ENCODE data around the gene SMCO4.

SMCO4 gene

GRCh38 chr11:93498161-93498560, 45.0 kb downstream of the SMCO4 start:
- DNase-seq (ENCODE audit: low read depth) = no peak
- H3K4me3 ChIP-seq (replicated peaks; ENCODE audit: low read depth, low read length) = no peak overlapping the region
- no peak for TF ChIP-seq CTCF (IDR thresholded peaks at IDR 0.05; ENCODE audit: low read length, missing control alignments)

- no peak overlapping the region for H3K4me3 ChIP-seq (replicated peaks; ENCODE audit: low read depth, low read length)
- TF ChIP-seq CTCF (IDR thresholded peaks at IDR 0.05; ENCODE audit: low read length, missing control alignments) = no peak
- DNase-seq (ENCODE audit: low read depth) = no peak
These were observed 45.6 kb downstream of the SMCO4 start for GRCh38 chr11:93497596-93497995.

DNA sequence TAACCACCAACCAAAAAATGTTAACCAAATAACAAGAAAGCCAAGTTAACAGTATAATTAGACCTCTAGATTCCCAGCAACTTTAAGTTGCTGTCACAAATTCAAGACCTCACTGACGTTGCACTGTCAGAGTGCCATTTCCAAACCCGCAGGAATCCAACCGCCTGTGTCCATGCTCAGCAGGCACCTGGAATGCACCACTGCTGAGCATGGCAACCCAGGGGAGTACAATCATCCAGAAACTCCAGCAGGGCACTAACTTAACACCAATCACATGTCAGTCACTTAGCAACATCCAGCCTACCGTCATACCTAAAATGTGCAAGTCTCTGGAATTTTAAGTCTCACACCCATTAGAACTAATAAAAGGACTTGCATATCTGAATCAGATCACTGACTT, 48.8 kb downstream of the SMCO4 start:
- TF ChIP-seq CTCF (IDR thresholded peaks at IDR 0.05; ENCODE audit: low read length, missing control alignments) = no peak
- DNase-seq (ENCODE audit: low read depth) = no peak
- H3K4me3 ChIP-seq (replicated peaks; ENCODE audit: low read depth, low read length) = no peak overlapping the region

GRCh38 chr11:93493252-93493897, 49.8 kb downstream of the SMCO4 start:
- H3K4me3 ChIP-seq (replicated peaks; ENCODE audit: low read depth, low read length) = no peak overlapping the region
- DNase-seq (ENCODE audit: low read depth) = no peak
- TF ChIP-seq CTCF (IDR thresholded peaks at IDR 0.05; ENCODE audit: low read length, missing control alignments) = no peak

GRCh38 chr11:93492464-93493251, 50.5 kb downstream of the SMCO4 start:
- DNase-seq (ENCODE audit: low read depth) = no peak
- no peak for TF ChIP-seq CTCF (IDR thresholded peaks at IDR 0.05; ENCODE audit: low read length, missing control alignments)
- H3K4me3 ChIP-seq (replicated peaks; ENCODE audit: low read depth, low read length) = no peak overlapping the region

- no peak overlapping the region for H3K4me3 ChIP-seq (replicated peaks; ENCODE audit: low read depth, low read length)
- DNase-seq (ENCODE audit: low read depth) = no peak
- TF ChIP-seq CTCF (IDR thresholded peaks at IDR 0.05; ENCODE audit: low read length, missing control alignments) = no peak
These were observed 51.2 kb downstream of the SMCO4 start for GRCh38 chr11:93491973-93492372.
